Measurements from ENCODE around the gene MRPL32. TPM values are rescaled to one million over a fixed set of nuclear protein-coding genes. Genes with fewer than 3 reads are reported as not detected.

The MRPL32 gene
- total RNA-seq, 1 donor from 2014 or later = 37.2 TPM

- Mint-ChIP-seq H3K36me3 (ENCODE audit: low read depth, unreplicated experiment) (no peaks in the 10 kb centered on the region), H3K27me3 (ENCODE audit: unreplicated experiment) (peaks cover 2% of the 10 kb centered on the region), H3K9me3 (ENCODE audit: unreplicated experiment) (no peaks in the 10 kb centered on the region), H3K27ac (ENCODE audit: unreplicated experiment) (no peak overlapping the region), H3K4me1 (ENCODE audit: unreplicated experiment) (no peaks in the 10 kb centered on the region), H3K4me3 (ENCODE audit: unreplicated experiment) (no peak overlapping the region)
- peak; percentile 82 for DNase-seq (ENCODE audit: low spot score)
- peak; percentile 86 for TF ChIP-seq CTCF (IDR thresholded peaks at IDR 0.05; ENCODE audit: unreplicated experiment)
These were observed 9.0 kb downstream of the MRPL32 start for GRCh38 chr7:42940985-42941847.

- Mint-ChIP-seq H3K27ac (ENCODE audit: unreplicated experiment) (no peak overlapping the region), H3K4me3 (ENCODE audit: unreplicated experiment) (no peak overlapping the region), H3K36me3 (ENCODE audit: low read depth, unreplicated experiment) (no peaks in the 10 kb centered on the region), H3K27me3 (ENCODE audit: unreplicated experiment) (peaks cover 2% of the 10 kb centered on the region), H3K9me3 (ENCODE audit: unreplicated experiment) (no peaks in the 10 kb centered on the region), H3K4me1 (ENCODE audit: unreplicated experiment) (no peaks in the 10 kb centered on the region)
- no peak for TF ChIP-seq CTCF (IDR thresholded peaks at IDR 0.05; ENCODE audit: unreplicated experiment)
- DNase-seq (ENCODE audit: low spot score) = no peak
These were observed 13.8 kb downstream of the MRPL32 start for GRCh38 chr7:42945821-42946626.

GRCh38 chr7:42946627-42946950, 14.4 kb downstream of the MRPL32 start:
- H3K4me3 Mint-ChIP-seq (ENCODE audit: unreplicated experiment) = no peak overlapping the region
- H3K4me1 Mint-ChIP-seq (ENCODE audit: unreplicated experiment) = no peaks in the 10 kb centered on the region
- no peaks in the 10 kb centered on the region for H3K9me3 Mint-ChIP-seq (ENCODE audit: unreplicated experiment)

GRCh38 chr7:42947521-42947920, 15.3 kb downstream of the MRPL32 start:
- TF ChIP-seq CTCF (IDR thresholded peaks at IDR 0.05; ENCODE audit: unreplicated experiment) = no peak
- no peak for DNase-seq (ENCODE audit: low spot score)
- no peaks in the 10 kb centered on the region for H3K4me1 Mint-ChIP-seq (ENCODE audit: unreplicated experiment)
- H3K36me3 Mint-ChIP-seq (ENCODE audit: low read depth, unreplicated experiment) = no peaks in the 10 kb centered on the region
- no peaks in the 10 kb centered on the region for H3K9me3 Mint-ChIP-seq (ENCODE audit: unreplicated experiment)
- peaks cover 2% of the 10 kb centered on the region for H3K27me3 Mint-ChIP-seq (ENCODE audit: unreplicated experiment)
- no peak overlapping the region for H3K4me3 Mint-ChIP-seq (ENCODE audit: unreplicated experiment)
- H3K27ac Mint-ChIP-seq (ENCODE audit: unreplicated experiment) = no peak overlapping the region

More at GRCh38 chr7:42946627-42946950, 14.4 kb downstream of the MRPL32 start:
- no peak for TF ChIP-seq CTCF (IDR thresholded peaks at IDR 0.05; ENCODE audit: unreplicated experiment)
- no peak for DNase-seq (ENCODE audit: low spot score)
- no peak overlapping the region for H3K27ac Mint-ChIP-seq (ENCODE audit: unreplicated experiment)
- H3K36me3 Mint-ChIP-seq (ENCODE audit: low read depth, unreplicated experiment) = no peaks in the 10 kb centered on the region
- peaks cover 2% of the 10 kb centered on the region for H3K27me3 Mint-ChIP-seq (ENCODE audit: unreplicated experiment)

- H3K4me1 Mint-ChIP-seq (ENCODE audit: unreplicated experiment) = no peaks in the 10 kb centered on the region
- no peaks in the 10 kb centered on the region for H3K27me3 Mint-ChIP-seq (ENCODE audit: unreplicated experiment)
- no peak overlapping the region for H3K4me3 Mint-ChIP-seq (ENCODE audit: unreplicated experiment)
- H3K9me3 Mint-ChIP-seq (ENCODE audit: unreplicated experiment) = no peaks in the 10 kb centered on the region
- no peak overlapping the region for H3K27ac Mint-ChIP-seq (ENCODE audit: unreplicated experiment)
- no peak for DNase-seq (ENCODE audit: low spot score)
- no peak for TF ChIP-seq CTCF (IDR thresholded peaks at IDR 0.05; ENCODE audit: unreplicated experiment)
- H3K36me3 Mint-ChIP-seq (ENCODE audit: low read depth, unreplicated experiment) = no peaks in the 10 kb centered on the region
These were observed 18.2 kb downstream of the MRPL32 start for GRCh38 chr7:42950417-42950816.

Measured in endothelial cell (in vitro differentiated cells).